WTC11 (cell line): Measurements from ENCODE around the gene UBASH3A. TPM values are rescaled to one million over a fixed set of nuclear protein-coding genes. Genes with fewer than 3 reads are reported as not detected.

Experiments
- ATAC-seq: fragments of 200-7000 bp; cut with Tn5 transposase; 2 replicates; pipeline ENCODE4 v1.10.0; 2021; ENCODE audit warnings: mild to moderate bottlenecking, moderate library complexity
- CTCF ChIA-PET: fragments of 300-600 bp; sonication (Branson Sonifier 250); formaldehyde crosslinking; loops from one replicate; lab custom pipeline; 2021; ENCODE audit warnings: antibody characterized with exemption; lab: Charles Lee
- POLR2A ChIA-PET: fragments of 350-600 bp; sonication (Branson Sonifier 250); formaldehyde crosslinking; loops from one replicate; lab custom pipeline; 2021; ENCODE audit warnings: antibody characterized with exemption; lab: Charles Lee
- DNase-seq: peaks from one replicate; pipeline ENCODE4 v3.0.0; 2021; ENCODE audit warnings: low spot score
- H3K27ac Mint-ChIP-seq: 2 replicates; pipeline ENCODE4 v1.8.0; 2021; ENCODE audit warnings: mixed read lengths
- H3K27me3 Mint-ChIP-seq: 2 replicates; pipeline ENCODE4 v1.8.0; 2021; ENCODE audit warnings: low read depth, mild to moderate bottlenecking, moderate library complexity, mixed read lengths
- H3K36me3 Mint-ChIP-seq: 2 replicates; pipeline ENCODE4 v1.8.0; 2021; ENCODE audit warnings: mixed read lengths
- H3K4me1 Mint-ChIP-seq: 2 replicates; pipeline ENCODE4 v1.8.0; 2022; ENCODE audit warnings: mixed read lengths
- H3K4me3 Mint-ChIP-seq: 2 replicates; pipeline ENCODE4 v1.8.0; 2021; ENCODE audit warnings: mild to moderate bottlenecking, moderate library complexity, mixed read lengths
- H3K9me3 Mint-ChIP-seq: 2 replicates; pipeline ENCODE4 v1.8.0; 2021; ENCODE audit warnings: mixed read lengths
- ARID4B ChIP-seq: sonication (generic); formaldehyde crosslinking; IDR thresholded peaks from 2 replicates; pipeline ENCODE4 v1.8.0; 2023; ENCODE audit warnings: missing genetic modification reagents, mild to moderate bottlenecking, borderline replicate concordance
- ATF3 ChIP-seq: sonication (generic); formaldehyde crosslinking; conservative IDR thresholded peaks from 2 replicates; pipeline ENCODE4 v1.8.1; 2022; ENCODE audit warnings: mild to moderate bottlenecking, missing genetic modification reagents
- E2F5 ChIP-seq: sonication (generic); formaldehyde crosslinking; IDR thresholded peaks from 2 replicates; pipeline ENCODE4 v1.8.1; 2022; ENCODE audit warnings: mild to moderate bottlenecking, moderate library complexity, missing genetic modification reagents
- ESRRA ChIP-seq: sonication (generic); formaldehyde crosslinking; IDR thresholded peaks from 2 replicates; pipeline ENCODE4 v1.8.1; 2022; ENCODE audit warnings: mild to moderate bottlenecking, missing genetic modification reagents, borderline replicate concordance
- FOXK1 ChIP-seq: sonication (generic); formaldehyde crosslinking; IDR thresholded peaks from 2 replicates; pipeline ENCODE4 v1.8.0; 2022; ENCODE audit warnings: mild to moderate bottlenecking, moderate library complexity, missing genetic modification reagents
- IRF2 ChIP-seq: sonication (generic); formaldehyde crosslinking; IDR thresholded peaks from 2 replicates; pipeline ENCODE4 v1.8.0; 2022; ENCODE audit warnings: low read depth, missing genetic modification reagents, borderline replicate concordance
- NR3C1 ChIP-seq: sonication (generic); formaldehyde crosslinking; conservative IDR thresholded peaks from 2 replicates; pipeline ENCODE4 v1.8.1; 2023; ENCODE audit warnings: low read depth, mild to moderate bottlenecking, missing genetic modification reagents
- SP1 ChIP-seq: sonication (generic); formaldehyde crosslinking; conservative IDR thresholded peaks from 2 replicates; pipeline ENCODE4 v1.8.1; 2022; ENCODE audit warnings: missing genetic modification reagents
- USF2 ChIP-seq: sonication (generic); formaldehyde crosslinking; IDR thresholded peaks from 2 replicates; pipeline ENCODE4 v1.8.1; 2023; ENCODE audit warnings: mild to moderate bottlenecking, missing genetic modification reagents, moderate library complexity
- total RNA-seq: library from RNA; stranded (reverse); gene quantifications from 3 replicates; pipeline ENCODE4 v1.2.3, GENCODE V29; 2021
- TF ChIP-seq, protein P1 (sequence below): fragments of 200-600 bp; IDR thresholded peaks from 2 replicates; pipeline ENCODE4 v1.8.0; 2022; ENCODE audit warnings: antibody characterized with exemption

The UBASH3A gene
- total RNA-seq, 1 experiment from 2014 or later: not detected

- no peak for DNase-seq
Measured at GRCh38 chr21:42366292-42367010, 37.3 kb upstream of the UBASH3A start, which contains the start of gene TFF1. Gene TFF1 (minus strand): TSS chr21:42366535. CDS start chr21:42366495, 40 bp downstream.

More at GRCh38 chr21:42366292-42367010, 37.3 kb upstream of the UBASH3A start, which contains the start of gene TFF1:
- no peaks in the 10 kb centered on the region for H3K27me3 Mint-ChIP-seq
- H3K36me3 Mint-ChIP-seq: no peaks in the 10 kb centered on the region
- ATAC-seq: no peak
- no peaks in the 10 kb centered on the region for H3K9me3 Mint-ChIP-seq
- CTCF ChIA-PET: interaction anchor here (2.8 kb wide), 1 partner anchor 57 kb away, joined by 19 read pairs; no protein-coding TSS in a partner anchor
- no peak for TF ChIP-seq NR3C1 (CRISPR knock-in tag)
- TF ChIP-seq SP1 (CRISPR knock-in tag): no peak
- TF ChIP-seq IRF2 (CRISPR knock-in tag): no peak
- no peak for TF ChIP-seq E2F5 (CRISPR knock-in tag)
- TF ChIP-seq ATF3 (CRISPR knock-in tag): no peak
- TF ChIP-seq ARID4B: no peak
- TF ChIP-seq ESRRA (CRISPR knock-in tag): no peak
- TF ChIP-seq, protein P1, sequence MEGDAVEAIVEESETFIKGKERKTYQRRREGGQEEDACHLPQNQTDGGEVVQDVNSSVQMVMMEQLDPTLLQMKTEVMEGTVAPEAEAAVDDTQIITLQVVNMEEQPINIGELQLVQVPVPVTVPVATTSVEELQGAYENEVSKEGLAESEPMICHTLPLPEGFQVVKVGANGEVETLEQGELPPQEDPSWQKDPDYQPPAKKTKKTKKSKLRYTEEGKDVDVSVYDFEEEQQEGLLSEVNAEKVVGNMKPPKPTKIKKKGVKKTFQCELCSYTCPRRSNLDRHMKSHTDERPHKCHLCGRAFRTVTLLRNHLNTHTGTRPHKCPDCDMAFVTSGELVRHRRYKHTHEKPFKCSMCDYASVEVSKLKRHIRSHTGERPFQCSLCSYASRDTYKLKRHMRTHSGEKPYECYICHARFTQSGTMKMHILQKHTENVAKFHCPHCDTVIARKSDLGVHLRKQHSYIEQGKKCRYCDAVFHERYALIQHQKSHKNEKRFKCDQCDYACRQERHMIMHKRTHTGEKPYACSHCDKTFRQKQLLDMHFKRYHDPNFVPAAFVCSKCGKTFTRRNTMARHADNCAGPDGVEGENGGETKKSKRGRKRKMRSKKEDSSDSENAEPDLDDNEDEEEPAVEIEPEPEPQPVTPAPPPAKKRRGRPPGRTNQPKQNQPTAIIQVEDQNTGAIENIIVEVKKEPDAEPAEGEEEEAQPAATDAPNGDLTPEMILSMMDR: no peak
- TF ChIP-seq FOXK1: no peak
- TF ChIP-seq USF2 (CRISPR knock-in tag): no peak
- TF ChIP-seq, all 79 proteins: peak for 0
- H3K4me1 Mint-ChIP-seq: peaks cover 2% of the 10 kb centered on the region; the same call in 1 of the 2 replicates
- H3K4me3 Mint-ChIP-seq: no peak within 1 kb of the TSS
- POLR2A ChIA-PET: no interaction called here
- no peak within 1 kb of the TSS for H3K27ac Mint-ChIP-seq
